NCI-H2196 treated with DMSO at 0.1 percent for 48 hours (cell line): ENCODE measurements around the gene SLC31A1.
"Not testable (repeated sequence)": the region's sequence is repeated elsewhere in the genome, so short reads cannot be mapped to it uniquely, and the experiment has no call there.

Experiments
- DNase-seq: peaks from one replicate; lab custom pipeline; 2025; ENCODE audit not compliant: unreplicated experiment; lab: John Stamatoyannopoulos, UW

The SLC31A1 gene

GRCh38 chr9:113258282-113258681, 36.9 kb downstream of the SLC31A1 start:
- peak; percentile 7 for DNase-seq

- DNase-seq: no peak
These were observed 40.8 kb downstream of the SLC31A1 start for GRCh38 chr9:113261917-113262671.

GRCh38 chr9:113266174-113266573, 44.8 kb downstream of the SLC31A1 start:
- no peak for DNase-seq

GRCh38 chr9:113267911-113268566, 46.7 kb downstream of the SLC31A1 start:
- no peak for DNase-seq

- no peak for DNase-seq
These were observed 48.0 kb downstream of the SLC31A1 start for GRCh38 chr9:113269355-113269754.

GRCh38 chr9:113269871-113270270, 48.5 kb downstream of the SLC31A1 start:
- no peak for DNase-seq

GRCh38 chr9:113274474-113275156, 53.3 kb downstream of the SLC31A1 start:
- DNase-seq: peak; percentile 55

GRCh38 chr9:113275157-113276131, 54.1 kb downstream of the SLC31A1 start, which contains the start of the genes CDC26 and PRPF4:
CDC26 (minus strand) TSS chr9:113275572; CDS start chr9:113272507, 3,065 bp downstream.
PRPF4 (plus strand) TSS chr9:113275658; CDS start chr9:113275744, 86 bp downstream.
- peak; percentile 94 for DNase-seq

GRCh38 chr9:113278840-113279239, 57.5 kb downstream of the SLC31A1 start:
- DNase-seq: no peak

- DNase-seq: no peak
These were observed 60.0 kb downstream of the SLC31A1 start for GRCh38 chr9:113281356-113281755.

GRCh38 chr9:113289091-113289490, 67.7 kb downstream of the SLC31A1 start:
- no peak for DNase-seq

GRCh38 chr9:113290052-113290607, 68.8 kb downstream of the SLC31A1 start:
- no peak for DNase-seq

GRCh38 chr9:113293285-113293878, 72.0 kb downstream of the SLC31A1 start:
- no peak for DNase-seq

- not testable (repeated sequence) for DNase-seq
These were observed 74.9 kb downstream of the SLC31A1 start for GRCh38 chr9:113296247-113296646.

GRCh38 chr9:113296796-113297558, 75.6 kb downstream of the SLC31A1 start:
- DNase-seq: no peak

GRCh38 chr9:113298311-113298710, 77.0 kb downstream of the SLC31A1 start:
- no peak for DNase-seq

- DNase-seq: peak; percentile 75
These were observed 77.8 kb downstream of the SLC31A1 start for GRCh38 chr9:113298924-113299770.

GRCh38 chr9:113299800-113300292, 78.5 kb downstream of the SLC31A1 start:
- peak; percentile 69 for DNase-seq
